HG03469 (cell line): Measurements from ENCODE around the gene PNMA6F.

Source experiments
- ATAC-seq: cut with Tn5 transposase; IDR thresholded peaks from one replicate; pipeline ENCODE4 v1.9.1; 2021; ENCODE audit warnings: mild to moderate bottlenecking, moderate library complexity, moderate number of reproducible peaks; ENCODE audit not compliant: unreplicated experiment

The PNMA6F gene

DNA sequence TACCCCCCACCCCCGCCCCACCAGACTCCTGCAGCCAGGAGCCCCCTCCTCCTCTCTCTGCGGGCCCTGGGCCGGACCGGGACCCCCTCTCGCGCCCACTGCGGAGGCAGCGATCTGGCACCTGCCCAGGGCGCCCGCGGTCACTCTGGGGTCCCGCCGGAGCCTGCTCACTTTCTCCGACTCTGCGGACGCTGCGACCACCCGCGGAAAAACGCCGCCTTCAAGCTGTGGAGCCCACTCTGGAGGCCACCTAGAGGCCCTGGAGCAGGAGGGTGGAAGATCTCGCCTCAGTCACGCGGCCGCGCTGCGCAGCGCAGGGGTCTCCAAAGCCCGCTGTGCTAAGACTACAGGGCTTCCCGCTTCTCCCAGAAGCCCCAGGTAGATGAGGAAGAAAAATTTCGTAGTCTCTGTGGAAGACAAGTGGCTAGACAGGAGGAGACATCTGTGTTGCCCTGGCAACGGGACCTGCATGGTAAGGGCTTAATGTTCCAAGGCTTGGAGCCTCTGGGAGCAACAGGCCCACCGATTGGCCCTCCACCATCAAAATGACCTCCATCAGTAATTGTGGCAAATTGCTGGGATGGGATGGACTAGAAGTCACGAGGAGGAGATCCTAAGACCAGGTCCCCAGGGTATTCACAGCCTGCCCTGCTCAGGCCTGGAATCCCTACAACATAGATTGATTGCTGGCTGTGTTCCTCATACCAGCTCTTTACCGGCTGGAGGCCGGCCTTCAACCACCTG is at the start of gene PNMA6F:
TSS of gene PNMA6F (minus strand) at position 387 of the 744 bp plus-strand sequence. CDS start 1,093 bp downstream, outside the sequence.
- no peak for ATAC-seq

DNA sequence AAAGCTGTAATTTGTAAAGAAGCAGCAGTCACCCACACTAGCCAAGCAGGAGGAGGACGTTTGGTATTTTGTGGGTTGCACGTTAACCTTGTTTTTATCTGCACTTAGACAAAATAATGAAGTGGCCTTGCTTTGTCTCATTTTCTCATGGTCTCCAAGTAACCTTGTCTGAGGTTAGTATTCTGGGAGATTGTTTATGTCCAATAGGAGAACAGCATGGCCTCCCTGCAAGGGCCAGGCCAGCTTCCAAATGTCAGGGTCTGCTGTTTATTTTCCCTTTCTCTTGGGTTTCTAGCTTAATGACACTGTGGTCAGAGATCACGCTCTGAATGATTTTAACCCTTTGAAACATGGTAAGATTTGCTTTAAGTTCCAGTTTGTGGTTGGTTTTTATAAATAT is 49.7 kb upstream of the PNMA6F start:
- ATAC-seq: no peak

GRCh38 chrX:153370293-153371055 is 48.9 kb upstream of the PNMA6F start:
- no peak for ATAC-seq

GRCh38 chrX:153366878-153367538 is 45.4 kb upstream of the PNMA6F start:
- ATAC-seq: no peak

- ATAC-seq: no peak
Measured at GRCh38 chrX:153366119-153366518, 44.6 kb upstream of the PNMA6F start.

DNA sequence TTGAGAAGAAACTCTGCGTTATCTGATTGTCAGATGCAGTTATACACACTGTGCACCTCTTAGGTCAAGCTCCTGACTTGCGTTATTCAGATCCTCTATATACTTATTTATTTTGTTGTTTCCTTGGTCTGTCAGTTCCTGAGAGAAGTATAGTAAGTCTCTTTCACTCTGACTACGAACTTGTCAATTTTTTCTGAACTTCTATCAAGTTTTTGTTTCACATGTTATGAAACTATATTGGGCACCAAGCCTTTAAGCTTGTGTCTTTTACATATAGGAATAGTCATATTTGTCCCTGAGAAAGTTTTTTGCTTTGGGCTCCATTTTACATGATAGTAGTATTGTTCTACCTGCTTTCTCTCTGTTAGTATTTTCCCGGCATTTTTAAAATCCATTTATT is 44.1 kb upstream of the PNMA6F start:
- no peak for ATAC-seq

DNA sequence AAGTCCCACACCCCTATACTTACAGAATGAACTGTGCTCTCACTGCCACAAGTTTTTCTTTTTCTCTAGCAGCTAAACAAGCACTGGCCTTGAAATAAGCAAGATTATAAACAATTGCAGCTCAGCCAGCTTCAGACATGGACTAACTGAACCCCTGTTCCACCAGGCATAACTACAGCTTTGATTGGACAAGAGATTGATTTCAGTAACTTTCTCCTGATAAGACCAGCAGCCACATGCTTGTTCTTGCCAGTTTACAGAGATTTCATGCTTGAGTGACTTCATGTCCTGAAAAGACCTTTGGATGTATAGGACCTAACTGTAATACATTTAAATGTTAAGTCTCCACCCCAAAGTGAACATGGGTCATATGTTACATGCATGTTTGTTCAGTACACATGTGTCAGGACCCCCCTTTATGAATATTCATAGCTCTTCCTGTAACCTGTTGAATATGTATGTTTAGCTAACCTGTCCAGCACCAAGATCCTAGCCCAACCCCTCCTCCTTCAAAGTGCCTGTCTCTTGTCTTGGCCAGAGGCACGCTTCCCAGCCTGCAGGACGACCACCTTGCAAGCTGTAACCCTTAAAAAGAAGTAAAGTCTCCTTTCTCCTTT is 40.3 kb upstream of the PNMA6F start:
- no peak for ATAC-seq

DNA sequence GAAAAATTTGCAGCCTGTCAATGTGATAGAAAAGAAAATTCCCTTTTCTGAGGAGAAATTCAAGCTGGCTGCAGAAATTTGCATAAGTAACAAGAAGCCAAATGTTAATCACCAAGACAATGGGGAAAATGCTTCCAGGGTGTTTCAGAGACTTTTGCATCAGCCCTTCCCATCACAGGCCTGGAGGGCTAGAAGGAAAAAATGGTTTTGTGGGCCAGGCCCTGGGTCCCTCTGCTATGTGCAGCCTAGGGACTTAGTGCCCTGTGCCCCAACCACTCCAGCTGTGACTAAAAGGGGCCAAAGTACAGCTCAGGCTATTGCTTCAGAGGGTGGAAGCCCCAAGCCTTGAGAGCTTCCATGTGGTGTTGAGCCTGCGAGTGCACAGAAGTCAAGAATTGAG is 36.3 kb upstream of the PNMA6F start:
- no peak for ATAC-seq

DNA sequence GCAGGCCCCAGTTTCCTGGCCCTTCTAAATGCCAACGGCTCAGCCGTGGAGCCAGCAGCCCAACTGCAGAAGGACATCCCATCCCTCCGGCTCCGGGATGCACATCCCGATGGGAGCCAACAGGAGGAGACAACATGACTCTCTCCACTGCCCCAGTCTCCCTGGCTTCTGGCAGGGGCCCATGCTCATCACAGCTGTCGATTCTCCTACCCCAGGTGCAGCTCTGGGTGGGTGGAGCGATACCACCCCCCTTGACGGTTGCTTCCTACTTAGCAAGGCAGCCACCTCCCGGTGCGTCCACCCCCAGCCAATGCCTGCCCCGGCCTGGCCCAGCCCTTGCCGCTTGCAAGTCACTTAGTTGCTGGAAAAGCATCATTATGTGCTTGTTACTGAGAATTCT is 31.8 kb upstream of the PNMA6F start:
- no peak for ATAC-seq

GRCh38 chrX:153352858-153353257 is 31.3 kb upstream of the PNMA6F start:
- ATAC-seq: no peak

- ATAC-seq: no peak
Measured at GRCh38 chrX:153351981-153352380, 30.4 kb upstream of the PNMA6F start.

GRCh38 chrX:153349952-153350351 is 28.4 kb upstream of the PNMA6F start:
- no peak for ATAC-seq

GRCh38 chrX:153348421-153348820 is 26.9 kb upstream of the PNMA6F start:
- no peak for ATAC-seq

DNA sequence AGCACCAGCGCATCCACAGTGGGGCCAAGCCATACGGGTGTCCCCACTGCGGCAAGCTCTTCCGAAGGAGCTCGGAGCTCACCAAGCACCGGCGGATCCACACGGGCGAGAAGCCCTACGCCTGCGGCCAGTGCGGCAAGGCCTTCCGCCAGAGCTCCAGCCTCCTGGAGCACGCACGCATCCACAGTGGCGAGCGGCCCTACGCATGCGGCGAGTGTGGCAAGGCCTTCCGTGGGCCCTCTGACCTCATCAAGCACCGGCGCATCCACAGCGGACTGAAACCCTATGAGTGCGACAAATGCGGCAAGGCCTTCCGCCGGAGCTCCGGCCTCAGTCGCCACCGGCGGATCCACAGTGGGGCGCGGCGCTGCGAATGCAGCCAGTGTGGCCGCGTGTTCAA is 26.0 kb upstream of the PNMA6F start:
- no peak for ATAC-seq

DNA sequence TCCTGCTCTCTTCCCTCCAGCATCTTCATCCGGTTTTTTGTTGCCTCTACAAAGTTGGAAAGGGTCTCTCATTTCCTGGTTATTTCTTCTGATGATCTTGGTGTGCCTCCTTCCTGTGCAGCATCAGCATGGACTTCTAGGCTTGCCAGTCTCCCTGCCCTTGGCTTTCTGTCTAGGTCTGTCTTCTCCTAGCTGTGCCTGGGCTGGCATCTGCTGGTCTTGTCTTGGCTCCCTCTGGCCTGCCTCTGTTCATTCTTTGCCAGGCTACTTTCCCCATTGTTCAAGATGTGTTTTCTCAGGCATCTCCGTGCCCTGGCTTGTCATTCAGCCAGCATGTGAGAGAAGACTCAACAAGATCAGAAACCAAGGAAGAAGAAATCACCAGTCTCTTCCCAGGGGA is 22.1 kb upstream of the PNMA6F start:
- ATAC-seq: no peak

- no peak for ATAC-seq
Measured at GRCh38 chrX:153342762-153343558, 21.4 kb upstream of the PNMA6F start.

DNA sequence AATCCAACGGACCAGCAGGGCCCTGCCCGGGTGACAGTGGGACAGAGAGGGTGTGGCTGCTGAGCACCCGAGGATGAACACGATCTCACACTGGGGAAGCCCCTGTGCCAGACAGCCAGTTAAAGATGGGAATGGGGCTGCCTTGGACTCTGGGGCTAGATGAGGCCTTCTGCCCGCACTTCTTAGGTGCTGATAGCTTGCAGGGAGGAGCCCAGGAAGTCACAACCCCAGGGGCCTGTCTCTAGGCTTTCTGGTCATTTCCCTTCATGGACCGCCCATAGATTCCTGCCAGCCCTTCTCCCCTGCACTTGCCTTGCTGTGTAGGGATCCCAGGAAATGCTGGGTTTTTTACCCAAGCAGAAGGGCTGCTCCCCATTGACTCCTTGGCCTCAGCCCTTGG is 18.5 kb upstream of the PNMA6F start:
- ATAC-seq: no peak

DNA sequence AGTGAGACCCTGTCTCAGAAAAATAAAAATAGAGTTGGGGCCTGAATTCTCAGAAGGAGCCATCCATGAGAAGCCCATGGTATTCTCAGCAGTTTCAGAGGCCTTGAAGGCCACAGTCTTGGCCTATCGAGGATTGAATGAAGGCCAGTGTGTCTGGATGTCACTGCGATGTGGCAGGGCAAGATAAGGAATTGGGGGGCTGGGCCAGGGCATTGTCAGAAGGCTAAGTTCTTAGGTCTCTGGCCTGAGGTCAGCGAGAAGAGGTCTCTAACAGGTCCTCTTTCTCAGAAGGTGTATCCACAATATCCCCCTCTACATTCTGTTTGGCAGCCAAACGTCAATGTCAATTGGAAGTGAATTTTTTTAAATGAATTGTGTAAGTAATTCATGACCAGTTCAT is 18.1 kb upstream of the PNMA6F start:
- ATAC-seq: no peak

DNA sequence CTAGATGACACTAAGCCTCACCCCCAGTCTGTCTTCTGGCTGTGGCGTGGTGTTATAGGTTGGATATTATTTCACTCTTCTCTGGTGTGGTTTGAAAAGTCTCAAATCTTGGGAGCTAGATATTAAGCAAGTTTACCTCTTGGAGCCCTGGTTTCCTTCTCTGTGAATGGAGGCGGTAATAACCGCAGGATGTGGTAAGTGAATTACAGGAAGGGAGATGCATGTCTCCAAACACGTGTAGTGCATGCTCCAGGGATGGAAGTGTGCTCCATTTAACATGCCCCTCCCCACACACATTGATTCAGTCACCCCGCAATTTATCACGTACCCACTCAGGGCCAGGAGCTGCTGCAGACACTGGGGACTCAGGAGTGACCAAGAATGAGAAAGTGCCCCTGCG is 17.3 kb upstream of the PNMA6F start:
- no peak for ATAC-seq

DNA sequence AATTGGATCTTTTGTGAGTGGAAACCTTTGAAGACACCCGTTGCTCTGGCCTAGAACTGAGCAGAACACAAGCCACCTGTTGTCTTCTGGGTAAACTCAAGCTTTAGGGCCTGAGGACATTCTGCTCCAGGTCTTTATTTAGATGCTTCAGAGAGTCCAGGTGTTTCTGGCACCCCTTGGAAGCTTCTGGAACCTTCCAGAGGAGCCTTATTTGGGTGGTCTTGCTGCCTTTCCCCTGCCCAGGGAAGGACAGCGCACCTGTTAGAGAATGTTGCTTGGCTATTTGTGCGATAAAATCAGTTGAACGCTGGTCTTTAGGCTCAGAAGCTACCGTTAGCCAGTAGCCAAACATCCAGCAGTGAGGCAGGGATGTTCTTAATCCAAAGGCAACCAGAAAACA is 15.4 kb upstream of the PNMA6F start:
- no peak for ATAC-seq
